22Rv1 (cell line): ENCODE results near the gene TREML4.

Source experiments
- ZFX ChIP-seq: fragments of 450-650 bp; IDR thresholded peaks from 2 replicates; pipeline ENCODE4 v1.6.1; 2017; ENCODE audit warnings: antibody characterized with exemption, borderline replicate concordance
- TF ChIP-seq, protein P1 (sequence below): fragments of 450-650 bp; IDR thresholded peaks from 2 replicates; pipeline ENCODE4 v1.5.1; 2017; ENCODE audit warnings: mild to moderate bottlenecking

DNA sequence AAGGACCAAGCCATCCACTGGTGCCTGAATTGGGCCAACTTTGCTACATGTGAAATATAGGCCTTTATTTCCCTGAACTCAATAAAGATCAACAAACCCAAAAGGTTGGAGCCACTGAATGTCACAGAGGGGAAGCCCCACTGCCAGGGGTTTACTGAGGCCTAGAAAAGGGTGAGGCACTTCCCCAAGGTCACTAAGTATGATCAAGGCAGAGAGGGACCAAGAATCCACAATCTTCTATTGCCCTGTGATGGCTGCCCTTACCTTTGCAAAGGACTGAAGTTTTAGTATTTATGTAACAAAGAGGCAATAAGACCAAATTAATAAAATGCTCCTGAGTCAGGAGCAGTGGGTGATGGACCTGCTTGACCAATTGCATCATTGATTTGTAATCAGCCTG lies 40.3 kb downstream of the TREML4 start:
- TF ChIP-seq, protein P1, sequence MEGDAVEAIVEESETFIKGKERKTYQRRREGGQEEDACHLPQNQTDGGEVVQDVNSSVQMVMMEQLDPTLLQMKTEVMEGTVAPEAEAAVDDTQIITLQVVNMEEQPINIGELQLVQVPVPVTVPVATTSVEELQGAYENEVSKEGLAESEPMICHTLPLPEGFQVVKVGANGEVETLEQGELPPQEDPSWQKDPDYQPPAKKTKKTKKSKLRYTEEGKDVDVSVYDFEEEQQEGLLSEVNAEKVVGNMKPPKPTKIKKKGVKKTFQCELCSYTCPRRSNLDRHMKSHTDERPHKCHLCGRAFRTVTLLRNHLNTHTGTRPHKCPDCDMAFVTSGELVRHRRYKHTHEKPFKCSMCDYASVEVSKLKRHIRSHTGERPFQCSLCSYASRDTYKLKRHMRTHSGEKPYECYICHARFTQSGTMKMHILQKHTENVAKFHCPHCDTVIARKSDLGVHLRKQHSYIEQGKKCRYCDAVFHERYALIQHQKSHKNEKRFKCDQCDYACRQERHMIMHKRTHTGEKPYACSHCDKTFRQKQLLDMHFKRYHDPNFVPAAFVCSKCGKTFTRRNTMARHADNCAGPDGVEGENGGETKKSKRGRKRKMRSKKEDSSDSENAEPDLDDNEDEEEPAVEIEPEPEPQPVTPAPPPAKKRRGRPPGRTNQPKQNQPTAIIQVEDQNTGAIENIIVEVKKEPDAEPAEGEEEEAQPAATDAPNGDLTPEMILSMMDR: no peak
- TF ChIP-seq ZFX: no peak
